Neural cell (in vitro differentiated cells): ENCODE data around the gene TENT4A.

ENCODE experiments used
- RAD21 ChIP-seq: fragments of 450-650 bp; conservative IDR thresholded peaks from 2 replicates; pipeline ENCODE4 v1.6.1; 2014; ENCODE audit warnings: antibody characterized with exemption, mild to moderate bottlenecking, moderate library complexity
- TF ChIP-seq, protein P1 (sequence below): fragments of 450-650 bp; IDR thresholded peaks from 2 replicates; pipeline ENCODE4 v1.5.1; 2014; ENCODE audit warnings: antibody characterized with exemption, mild to moderate bottlenecking, moderate library complexity; ENCODE audit not compliant: poor library complexity, severe bottlenecking

- TF ChIP-seq, protein P1, sequence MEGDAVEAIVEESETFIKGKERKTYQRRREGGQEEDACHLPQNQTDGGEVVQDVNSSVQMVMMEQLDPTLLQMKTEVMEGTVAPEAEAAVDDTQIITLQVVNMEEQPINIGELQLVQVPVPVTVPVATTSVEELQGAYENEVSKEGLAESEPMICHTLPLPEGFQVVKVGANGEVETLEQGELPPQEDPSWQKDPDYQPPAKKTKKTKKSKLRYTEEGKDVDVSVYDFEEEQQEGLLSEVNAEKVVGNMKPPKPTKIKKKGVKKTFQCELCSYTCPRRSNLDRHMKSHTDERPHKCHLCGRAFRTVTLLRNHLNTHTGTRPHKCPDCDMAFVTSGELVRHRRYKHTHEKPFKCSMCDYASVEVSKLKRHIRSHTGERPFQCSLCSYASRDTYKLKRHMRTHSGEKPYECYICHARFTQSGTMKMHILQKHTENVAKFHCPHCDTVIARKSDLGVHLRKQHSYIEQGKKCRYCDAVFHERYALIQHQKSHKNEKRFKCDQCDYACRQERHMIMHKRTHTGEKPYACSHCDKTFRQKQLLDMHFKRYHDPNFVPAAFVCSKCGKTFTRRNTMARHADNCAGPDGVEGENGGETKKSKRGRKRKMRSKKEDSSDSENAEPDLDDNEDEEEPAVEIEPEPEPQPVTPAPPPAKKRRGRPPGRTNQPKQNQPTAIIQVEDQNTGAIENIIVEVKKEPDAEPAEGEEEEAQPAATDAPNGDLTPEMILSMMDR = no peak
- no peak for TF ChIP-seq RAD21
These were observed 16.4 kb downstream of the TENT4A start for GRCh38 chr5:6729386-6730310.
